Measurements from ENCODE around the gene GBF1. TPM values are rescaled to one million over a fixed set of nuclear protein-coding genes. Genes with fewer than 3 reads are reported as not detected.

The GBF1 gene
- polyA plus RNA-seq, 1 donor (not counting 4 experiments of a cell fraction or from before 2014, with no cell fraction given) = 17.4 TPM

DNA sequence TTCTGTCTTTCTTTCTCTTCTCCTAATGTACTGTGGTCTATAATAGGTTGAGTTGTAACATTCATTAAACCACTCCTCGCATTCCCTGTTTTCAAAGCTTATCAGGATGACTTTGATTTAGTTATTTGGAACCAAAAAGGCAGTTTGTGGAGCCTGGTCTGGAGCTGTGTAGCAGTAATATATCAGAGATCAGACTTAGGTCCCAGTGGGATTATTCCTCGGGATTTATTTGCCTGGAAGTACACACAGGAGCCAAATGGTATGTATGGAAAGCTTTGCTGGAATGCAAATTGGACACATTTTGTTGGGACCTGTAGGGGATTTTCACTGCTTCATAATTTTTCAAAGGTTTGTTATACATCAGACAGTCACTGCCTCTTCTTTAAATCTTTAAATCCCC, 40.9 kb downstream of the GBF1 start:
- FAIRE-seq = no peak
- DNase-seq (ENCODE audit: low read depth, low spot score) = no peak
- Histone ChIP-seq H2AFZ (ENCODE audit: control insufficient read depth, low read length) (no peak overlapping the region), H3K4me1 (ENCODE audit: control insufficient read depth, extremely low read depth, insufficient read depth, low read length) (peaks cover 32% of the 10 kb centered on the region), H3K36me3 (ENCODE audit: control insufficient read depth in 2 of 2, extremely low read depth in 1 of 2, insufficient read depth in 2 of 2, low read length in 2 of 2) (no peaks in the 10 kb centered on the region), H3K4me3 (ENCODE audit: control insufficient read depth in 2 of 3, extremely low read depth in 1 of 3, insufficient read depth in 2 of 3, low read depth in 1 of 3, low read length in 3 of 3) (no peak overlapping the region), H3K27ac (ENCODE audit: control insufficient read depth, insufficient read depth, low read length) (no peak overlapping the region), H3K27me3 (ENCODE audit: control insufficient read depth, extremely low read depth, insufficient read depth, low read length) (no peaks in the 10 kb centered on the region), H3K79me2 (ENCODE audit: control insufficient read depth, insufficient read depth, low read length) (peaks cover 52% of the 10 kb centered on the region), H4K20me1 (ENCODE audit: control insufficient read depth, extremely low read depth, insufficient read depth, low read length) (peaks cover 3% of the 10 kb centered on the region), H3K9ac (ENCODE audit: control insufficient read depth, extremely low read depth, insufficient read depth, low read length) (no peak overlapping the region), H3K4me2 (ENCODE audit: control insufficient read depth, extremely low read depth, insufficient read depth, low read depth, low read length) (no peak overlapping the region), H3K9me1 (ENCODE audit: control insufficient read depth, extremely low read depth, insufficient read depth, low read length) (no peaks in the 10 kb centered on the region), H3K9me3 (ENCODE audit: control insufficient read depth, low read depth, low read length) (no peaks in the 10 kb centered on the region)
- dilution Hi-C loops (cut with MboI; ENCODE audit: extremely low pct_ligation_motif_present, low sequenced_read_pairs) = no loop called here
- TF ChIP-seq EZH2 (IDR thresholded peaks at IDR 0.05; ENCODE audit: low read length) = no peak
- TF ChIP-seq, protein P1, sequence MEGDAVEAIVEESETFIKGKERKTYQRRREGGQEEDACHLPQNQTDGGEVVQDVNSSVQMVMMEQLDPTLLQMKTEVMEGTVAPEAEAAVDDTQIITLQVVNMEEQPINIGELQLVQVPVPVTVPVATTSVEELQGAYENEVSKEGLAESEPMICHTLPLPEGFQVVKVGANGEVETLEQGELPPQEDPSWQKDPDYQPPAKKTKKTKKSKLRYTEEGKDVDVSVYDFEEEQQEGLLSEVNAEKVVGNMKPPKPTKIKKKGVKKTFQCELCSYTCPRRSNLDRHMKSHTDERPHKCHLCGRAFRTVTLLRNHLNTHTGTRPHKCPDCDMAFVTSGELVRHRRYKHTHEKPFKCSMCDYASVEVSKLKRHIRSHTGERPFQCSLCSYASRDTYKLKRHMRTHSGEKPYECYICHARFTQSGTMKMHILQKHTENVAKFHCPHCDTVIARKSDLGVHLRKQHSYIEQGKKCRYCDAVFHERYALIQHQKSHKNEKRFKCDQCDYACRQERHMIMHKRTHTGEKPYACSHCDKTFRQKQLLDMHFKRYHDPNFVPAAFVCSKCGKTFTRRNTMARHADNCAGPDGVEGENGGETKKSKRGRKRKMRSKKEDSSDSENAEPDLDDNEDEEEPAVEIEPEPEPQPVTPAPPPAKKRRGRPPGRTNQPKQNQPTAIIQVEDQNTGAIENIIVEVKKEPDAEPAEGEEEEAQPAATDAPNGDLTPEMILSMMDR (optimal IDR thresholded peaks at IDR 0.05 in 1 of 3, IDR thresholded peaks at IDR 0.05 in 1 of 3, conservative IDR thresholded peaks at IDR 0.05 in 1 of 3; ENCODE audit: extremely low read depth in 1 of 3, insufficient read depth in 2 of 3, low read length in 3 of 3) = no peak

DNA sequence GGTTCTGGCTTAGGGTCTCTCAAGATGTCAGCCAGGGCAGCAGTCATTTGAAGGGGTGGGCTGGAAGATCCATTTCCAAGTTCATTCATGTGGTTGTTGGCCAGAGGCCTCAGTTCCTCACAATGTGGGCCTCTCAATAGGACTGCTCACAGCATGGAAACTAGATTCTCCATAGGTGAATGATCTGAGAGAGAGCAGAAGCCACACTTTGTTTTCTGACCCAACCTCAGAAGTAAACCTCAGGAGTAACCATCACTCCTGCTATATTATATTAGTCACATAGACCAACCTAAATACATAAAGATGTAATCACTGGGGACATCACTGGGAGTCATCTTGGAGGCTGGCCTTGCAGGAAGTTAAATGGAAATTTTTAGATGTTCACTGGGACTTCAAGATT, 42.2 kb downstream of the GBF1 start:
- TF ChIP-seq, protein P1 (optimal IDR thresholded peaks at IDR 0.05 in 1 of 3, IDR thresholded peaks at IDR 0.05 in 1 of 3, conservative IDR thresholded peaks at IDR 0.05 in 1 of 3; ENCODE audit: extremely low read depth in 1 of 3, insufficient read depth in 2 of 3, low read length in 3 of 3) = no peak
- no peak for TF ChIP-seq EZH2 (IDR thresholded peaks at IDR 0.05; ENCODE audit: low read length)
- Histone ChIP-seq H3K9me1 (ENCODE audit: control insufficient read depth, extremely low read depth, insufficient read depth, low read length) (no peaks in the 10 kb centered on the region), H3K27me3 (ENCODE audit: control insufficient read depth, extremely low read depth, insufficient read depth, low read length) (no peaks in the 10 kb centered on the region), H3K9ac (ENCODE audit: control insufficient read depth, extremely low read depth, insufficient read depth, low read length) (no peak overlapping the region), H3K36me3 (ENCODE audit: control insufficient read depth in 2 of 2, extremely low read depth in 1 of 2, insufficient read depth in 2 of 2, low read length in 2 of 2) (no peaks in the 10 kb centered on the region), H3K79me2 (ENCODE audit: control insufficient read depth, insufficient read depth, low read length) (peaks cover 57% of the 10 kb centered on the region), H2AFZ (ENCODE audit: control insufficient read depth, low read length) (no peak overlapping the region), H3K4me2 (ENCODE audit: control insufficient read depth, extremely low read depth, insufficient read depth, low read depth, low read length) (no peak overlapping the region), H3K9me3 (ENCODE audit: control insufficient read depth, low read depth, low read length) (no peaks in the 10 kb centered on the region), H3K27ac (ENCODE audit: control insufficient read depth, insufficient read depth, low read length) (no peak overlapping the region), H3K4me3 (ENCODE audit: control insufficient read depth in 2 of 3, extremely low read depth in 1 of 3, insufficient read depth in 2 of 3, low read depth in 1 of 3, low read length in 3 of 3) (no peak overlapping the region), H4K20me1 (ENCODE audit: control insufficient read depth, extremely low read depth, insufficient read depth, low read length) (peaks cover 3% of the 10 kb centered on the region), H3K4me1 (ENCODE audit: control insufficient read depth, extremely low read depth, insufficient read depth, low read length) (peaks cover 30% of the 10 kb centered on the region)
- FAIRE-seq = no peak
- dilution Hi-C loops (cut with MboI; ENCODE audit: extremely low pct_ligation_motif_present, low sequenced_read_pairs) = no loop called here
- DNase-seq (ENCODE audit: low read depth, low spot score) = no peak
